Thymus (tissue), 11 donors: Measurements from ENCODE around the gene MYOM3. TPM values are rescaled to one million over a fixed set of nuclear protein-coding genes. Genes with fewer than 3 reads are reported as not detected.

ENCODE experiments used
- DNase-seq, 9 donors: peaks; one replicate each; pipeline ENCODE4 v3.0.0-alpha.2; 2013; ENCODE audit warnings: low spot score in 9 of 9, low read depth in 6 of 9, missing footprints in 1 of 9
- H3K27ac ChIP-seq, 2 donors: one replicate each; pipeline ENCODE4 v1.5.1; 2013; ENCODE audit warnings: control low read depth in 1 of 2, low read depth in 1 of 2, low read length in 1 of 2, mild to moderate bottlenecking in 1 of 2, moderate library complexity in 1 of 2
- H3K27me3 ChIP-seq, 2 donors: one replicate each; pipeline ENCODE4 v1.5.1; 2013; ENCODE audit warnings: low read length in 1 of 2; ENCODE audit not compliant: control insufficient read depth in 2 of 2, insufficient read depth in 1 of 2
- H3K36me3 ChIP-seq, 2 donors: one replicate each; pipeline ENCODE4 v1.5.1; 2013; ENCODE audit warnings: low read length in 1 of 2, mild to moderate bottlenecking in 1 of 2, moderate library complexity in 1 of 2; ENCODE audit not compliant: control insufficient read depth in 2 of 2, insufficient read depth in 2 of 2
- H3K4me1 ChIP-seq, 2 donors: one replicate each; pipeline ENCODE4 v1.5.1; 2013; ENCODE audit warnings: low read length in 2 of 2; ENCODE audit not compliant: control insufficient read depth in 2 of 2, insufficient read depth in 2 of 2
- H3K4me3 ChIP-seq, 2 donors: one replicate each; pipeline ENCODE4 v1.5.1; 2013; ENCODE audit warnings: low read length in 2 of 2, control low read depth in 1 of 2, mild to moderate bottlenecking in 1 of 2
- H3K9me3 ChIP-seq, 2 donors: one replicate each; pipeline ENCODE4 v1.5.1; 2013; ENCODE audit warnings: low read length in 1 of 2, mild to moderate bottlenecking in 1 of 2; ENCODE audit not compliant: control insufficient read depth in 2 of 2, insufficient read depth in 1 of 2
- WGBS: extraction: QIAGEN DNeasy Blood & Tissue Kit; methylation state at CpG from one replicate; pipeline ENCODE4 v1.1.7; 2013; 5-methylcytosine and 5-hydroxymethylcytosine counted together
- polyA plus RNA-seq: library from polyadenylated mRNA; stranded (reverse); fragments of 200-250 nt; gene quantifications from one replicate; pipeline ENCODE4 v1.2.3, GENCODE V29; 2013
- total RNA-seq: library from RNA; stranded (reverse); fragments of 120-200 nt; gene quantifications from one replicate; pipeline ENCODE4 v1.2.4, GENCODE V29; 2013
- donor health status: healthy.

Gene MYOM3
- total and polyA plus RNA-seq, 2 donors, result 0.71 to 1.5 TPM

- DNase-seq, result no peak
- WGBS, result 97% methylated on average over 16 of the region's 16 CpGs
- no peaks in the 10 kb centered on the region for H3K9me3 ChIP-seq
- no peaks in the 10 kb centered on the region for H3K36me3 ChIP-seq
- H3K4me1 ChIP-seq, result peaks cover 0 to 4% of the 10 kb centered on the region in 2 donors
- no peak overlapping the region for H3K4me3 ChIP-seq
- H3K27me3 ChIP-seq, result peaks cover 0 to 2% of the 10 kb centered on the region in 2 donors
- H3K27ac ChIP-seq, result no peak overlapping the region
Observed at GRCh38 chr1:24086466-24086865, 25.5 kb downstream of the MYOM3 start.

- Histone ChIP-seq H3K4me1 (peaks cover 0 to 4% of the 10 kb centered on the region in 2 donors), H3K27ac (no peak overlapping the region), H3K9me3 (no peaks in the 10 kb centered on the region), H3K4me3 (no peak overlapping the region), H3K27me3 (peaks cover 0 to 4% of the 10 kb centered on the region in 2 donors), H3K36me3 (no peaks in the 10 kb centered on the region)
- no peak for DNase-seq
- 96% methylated on average over 3 of the region's 3 CpGs for WGBS
Observed at GRCh38 chr1:24085546-24085945, 26.4 kb downstream of the MYOM3 start.

DNA sequence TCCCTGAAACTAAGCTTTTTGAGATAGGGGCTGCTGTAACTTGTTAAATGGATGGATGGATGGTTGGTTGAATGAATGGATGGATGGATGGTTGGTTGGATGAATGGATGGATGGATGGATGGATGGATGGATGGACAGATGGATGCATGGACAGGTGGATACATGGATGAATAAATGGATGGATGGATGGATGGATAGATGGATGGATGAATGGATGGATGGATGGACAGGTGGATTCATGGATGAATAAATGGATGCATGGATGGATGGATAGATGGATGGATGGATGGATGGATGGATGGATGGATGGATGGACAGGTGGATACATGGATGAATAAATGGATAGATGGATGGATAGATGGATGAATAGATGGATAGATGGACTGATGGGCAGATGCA is 26.9 kb downstream of the MYOM3 start:
- Histone ChIP-seq H3K4me3 (no peak overlapping the region), H3K4me1 (peaks cover 0 to 4% of the 10 kb centered on the region in 2 donors), H3K9me3 (no peaks in the 10 kb centered on the region), H3K27me3 (peaks cover 0 to 4% of the 10 kb centered on the region in 2 donors), H3K36me3 (no peaks in the 10 kb centered on the region), H3K27ac (no peak overlapping the region)
- no peak for DNase-seq

DNA sequence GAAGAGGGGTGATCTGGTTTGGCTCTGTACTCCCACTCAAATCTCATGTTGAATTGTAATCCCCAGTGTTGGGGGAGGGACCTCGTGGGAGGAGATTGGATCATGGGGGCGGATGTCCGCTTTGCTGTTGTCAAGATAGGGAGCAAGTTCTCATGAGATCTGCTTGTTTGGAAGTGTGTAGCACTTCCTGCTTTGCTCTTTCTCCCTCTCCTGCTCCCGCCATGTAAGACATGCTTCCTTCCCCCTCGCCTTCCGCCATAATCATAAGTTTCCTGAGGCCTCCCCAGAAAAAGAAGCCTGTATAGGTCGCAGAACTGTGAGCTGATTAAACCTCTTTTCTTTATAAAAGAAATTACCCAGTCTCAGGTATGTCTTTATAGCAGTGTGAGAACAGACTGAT is 27.9 kb downstream of the MYOM3 start:
- Histone ChIP-seq H3K27me3 (peaks cover 0 to 4% of the 10 kb centered on the region in 2 donors), H3K27ac (no peak overlapping the region), H3K4me1 (peaks cover 0 to under 1% of the 10 kb centered on the region in 2 donors), H3K9me3 (no peaks in the 10 kb centered on the region), H3K36me3 (no peaks in the 10 kb centered on the region), H3K4me3 (no peak overlapping the region)
- WGBS, result 88% methylated on average over 7 of the region's 7 CpGs
- no peak for DNase-seq

- Histone ChIP-seq H3K4me1 (no peaks in the 10 kb centered on the region), H3K9me3 (no peaks in the 10 kb centered on the region), H3K36me3 (no peaks in the 10 kb centered on the region), H3K27me3 (peaks cover 0 to 4% of the 10 kb centered on the region in 2 donors), H3K4me3 (no peak overlapping the region), H3K27ac (no peak overlapping the region)
- 94% methylated on average over 8 of the region's 8 CpGs for WGBS
- DNase-seq, result no peak
Observed at GRCh38 chr1:24082372-24082771, 29.6 kb downstream of the MYOM3 start.

DNA sequence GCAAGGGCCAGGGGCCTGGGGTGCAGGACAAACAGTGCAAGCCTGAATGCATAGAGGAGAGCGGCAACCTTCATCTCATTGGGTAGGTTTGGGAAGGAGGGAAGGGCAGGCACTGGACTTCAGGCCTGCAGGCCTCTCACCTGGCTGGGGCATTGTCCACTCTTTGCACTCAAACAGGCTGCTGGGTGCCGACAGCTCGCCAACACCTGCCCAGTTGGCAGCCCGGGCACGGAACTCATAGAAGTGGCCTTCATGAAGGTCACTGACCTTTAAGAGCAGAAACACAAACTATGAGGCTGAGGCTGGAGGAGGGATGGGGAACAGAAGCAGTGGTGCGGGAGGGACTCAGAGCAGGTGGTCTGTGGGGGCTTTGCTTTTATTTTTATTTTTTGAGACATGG is 30.7 kb downstream of the MYOM3 start:
- H3K4me1 ChIP-seq, result no peaks in the 10 kb centered on the region
- no peaks in the 10 kb centered on the region for H3K36me3 ChIP-seq
- H3K27me3 ChIP-seq, result peaks cover 0 to 2% of the 10 kb centered on the region in 2 donors
- no peak overlapping the region for H3K27ac ChIP-seq
- no peak for DNase-seq
- no peaks in the 10 kb centered on the region for H3K9me3 ChIP-seq
- no peak overlapping the region for H3K4me3 ChIP-seq
- 96% methylated on average over 6 of the region's 6 CpGs for WGBS

GRCh38 chr1:24080131-24080530 is 31.8 kb downstream of the MYOM3 start:
- Histone ChIP-seq H3K27ac (no peak overlapping the region), H3K9me3 (no peaks in the 10 kb centered on the region), H3K36me3 (no peaks in the 10 kb centered on the region), H3K4me3 (no peak overlapping the region), H3K27me3 (peaks cover 0 to 2% of the 10 kb centered on the region in 2 donors), H3K4me1 (no peaks in the 10 kb centered on the region)
- WGBS, result 83% methylated on average over 10 of the region's 10 CpGs
- DNase-seq, result no peak

- Histone ChIP-seq H3K4me3 (no peak overlapping the region), H3K27me3 (peaks cover 0 to 2% of the 10 kb centered on the region in 2 donors), H3K36me3 (no peaks in the 10 kb centered on the region), H3K9me3 (no peaks in the 10 kb centered on the region), H3K27ac (no peak overlapping the region), H3K4me1 (no peaks in the 10 kb centered on the region)
- DNase-seq, result no peak
- WGBS, result 97% methylated on average over 16 of the region's 16 CpGs
Observed at GRCh38 chr1:24077278-24077978, 34.5 kb downstream of the MYOM3 start.

GRCh38 chr1:24075946-24076345 is 36.0 kb downstream of the MYOM3 start:
- no peaks in the 10 kb centered on the region for H3K4me1 ChIP-seq
- no peaks in the 10 kb centered on the region for H3K36me3 ChIP-seq
- DNase-seq, result no peak
- WGBS, result 97% methylated on average over 8 of the region's 8 CpGs
- H3K27me3 ChIP-seq, result peaks cover 0 to 13% of the 10 kb centered on the region in 2 donors
- H3K27ac ChIP-seq, result no peak overlapping the region
- H3K4me3 ChIP-seq, result no peak overlapping the region
- no peaks in the 10 kb centered on the region for H3K9me3 ChIP-seq
